ENCODE data around the gene KCNMB1.

DNA sequence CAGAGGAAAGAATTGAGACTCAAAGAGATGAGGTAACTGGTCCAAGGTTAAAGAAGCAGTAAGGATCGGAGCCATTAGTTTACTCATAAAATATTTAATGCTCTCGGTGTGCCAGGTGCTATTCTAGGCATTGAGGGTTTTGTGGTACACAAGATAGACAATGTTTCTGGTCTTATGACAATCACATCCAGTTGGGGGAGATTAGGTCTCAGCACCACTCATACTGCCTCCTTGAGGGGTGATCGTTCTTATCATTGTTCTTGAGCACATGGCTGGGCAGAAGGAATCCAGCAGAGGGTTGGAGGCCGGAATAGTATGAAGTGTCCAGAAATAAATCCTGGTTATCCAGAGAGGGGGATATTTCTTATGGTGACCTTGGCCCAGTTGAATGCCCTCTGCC is 50.9 kb downstream of the KCNMB1 start:
- TF ChIP-seq, protein P1, sequence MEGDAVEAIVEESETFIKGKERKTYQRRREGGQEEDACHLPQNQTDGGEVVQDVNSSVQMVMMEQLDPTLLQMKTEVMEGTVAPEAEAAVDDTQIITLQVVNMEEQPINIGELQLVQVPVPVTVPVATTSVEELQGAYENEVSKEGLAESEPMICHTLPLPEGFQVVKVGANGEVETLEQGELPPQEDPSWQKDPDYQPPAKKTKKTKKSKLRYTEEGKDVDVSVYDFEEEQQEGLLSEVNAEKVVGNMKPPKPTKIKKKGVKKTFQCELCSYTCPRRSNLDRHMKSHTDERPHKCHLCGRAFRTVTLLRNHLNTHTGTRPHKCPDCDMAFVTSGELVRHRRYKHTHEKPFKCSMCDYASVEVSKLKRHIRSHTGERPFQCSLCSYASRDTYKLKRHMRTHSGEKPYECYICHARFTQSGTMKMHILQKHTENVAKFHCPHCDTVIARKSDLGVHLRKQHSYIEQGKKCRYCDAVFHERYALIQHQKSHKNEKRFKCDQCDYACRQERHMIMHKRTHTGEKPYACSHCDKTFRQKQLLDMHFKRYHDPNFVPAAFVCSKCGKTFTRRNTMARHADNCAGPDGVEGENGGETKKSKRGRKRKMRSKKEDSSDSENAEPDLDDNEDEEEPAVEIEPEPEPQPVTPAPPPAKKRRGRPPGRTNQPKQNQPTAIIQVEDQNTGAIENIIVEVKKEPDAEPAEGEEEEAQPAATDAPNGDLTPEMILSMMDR (IDR thresholded peaks at IDR 0.05) = no peak
- no peak for TF ChIP-seq EZH2phosphoT487 (IDR thresholded peaks at IDR 0.05)
- no peak for TF ChIP-seq EZH2 (IDR thresholded peaks at IDR 0.05)

Data from neural progenitor cell (in vitro differentiated cells).